ENCODE data around the gene CD99L2. TPM values are rescaled to one million over a fixed set of nuclear protein-coding genes. Genes with fewer than 3 reads are reported as not detected.

CD99L2 gene
- total and polyA plus RNA-seq, 2 of the 8 experiments (the other 6 are each of a cell fraction or from before 2014, with no cell fraction given): 8.0 to 8.5 TPM

DNA sequence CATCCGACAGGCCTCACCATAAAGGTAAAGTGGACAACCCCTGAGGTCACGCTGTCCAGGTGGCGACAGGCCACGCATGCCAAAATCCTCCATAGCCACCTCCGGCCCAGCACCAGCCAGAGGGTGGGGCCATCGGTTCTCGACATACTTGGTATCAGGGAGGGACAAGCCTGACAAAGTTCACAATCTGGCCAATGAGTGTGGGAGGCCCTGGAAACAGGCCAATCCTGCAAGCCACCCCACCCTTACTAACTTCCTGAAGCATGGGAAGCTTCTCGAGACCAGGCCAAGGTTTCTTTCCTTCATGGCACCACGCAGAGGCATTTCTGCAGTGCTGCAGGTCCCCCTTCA lies 131.4 kb downstream of the CD99L2 start:
- no peak overlapping the region for H3K56ac ChIP-seq (replicated peaks; ENCODE audit: insufficient read length, low read depth, low read length)
- DNase-seq (ENCODE audit: low read depth in 1 of 2, low spot score in 2 of 2) (no peak), FAIRE-seq (no peak)
- H3K27me3 ChIP-seq (replicated peaks in 1 of 4; ENCODE audit: control insufficient read depth in 3 of 4, extremely low read depth in 1 of 4, insufficient read depth in 3 of 4, low read length in 3 of 4): no peaks in the 10 kb centered on the region
- H3K23me2 ChIP-seq (ENCODE audit: low read depth, low read length): no peaks in the 10 kb centered on the region
- H4K8ac ChIP-seq (ENCODE audit: extremely low read depth, insufficient read depth, low read length): no peak overlapping the region
- no peak overlapping the region for H3K23ac ChIP-seq (ENCODE audit: insufficient read length)
- no peak overlapping the region for H3K18ac ChIP-seq (ENCODE audit: extremely low read depth, low read length)
- no peak for TF ChIP-seq TAF7 (optimal IDR thresholded peaks at IDR 0.05; ENCODE audit: borderline replicate concordance, low read depth, low read length)
- TF ChIP-seq SIRT6 (IDR thresholded peaks at IDR 0.05; ENCODE audit: low read length): no peak
- TF ChIP-seq KDM4A (IDR thresholded peaks at IDR 0.05; ENCODE audit: low read depth, low read length, severe bottlenecking): no peak
- TF ChIP-seq POLR2A (IDR thresholded peaks at IDR 0.05; ENCODE audit: control extremely low read depth in 1 of 2, low read depth in 2 of 2, low read length in 2 of 2): 0 out of 3 replicates have a peak, but pooled peaks of 1 of the 2 experiments have one; percentile 25
- H3K9me3 ChIP-seq (ENCODE audit: insufficient read depth in 2 of 2, low read depth in 1 of 2, low read length in 1 of 2): no peaks in the 10 kb centered on the region
- POLR2A ChIA-PET (ENCODE audit: partially characterized antibody): interaction anchor here (1.9 kb wide), 1 partner anchor 223 kb away, joined by 6 read pairs; no protein-coding TSS in a partner anchor
- no peak overlapping the region for H2BK12ac ChIP-seq (ENCODE audit: low read depth, low read length)
- peaks cover 0 to 10% (median 3%) of the 10 kb centered on the region in 4 experiments; a peak in 4 of 7 replicates for H3K4me1 ChIP-seq (replicated peaks in 1 of 4; ENCODE audit: control insufficient read depth in 3 of 4, insufficient read depth in 4 of 4, low read length in 3 of 4)
- H2AFZ ChIP-seq (ENCODE audit: low read length): no peak overlapping the region
- no peaks in the 10 kb centered on the region for H3K79me1 ChIP-seq (ENCODE audit: low read depth, low read length)
- no peak overlapping the region for H3K4me3 ChIP-seq (ENCODE audit: extremely low read depth in 1 of 4, insufficient read depth in 2 of 4, low read depth in 3 of 4, low read length in 4 of 4)
- H3K27ac ChIP-seq (ENCODE audit: low read depth, low read length): no peak overlapping the region
- no peaks in the 10 kb centered on the region for H4K20me1 ChIP-seq (replicated peaks in 1 of 2; ENCODE audit: control insufficient read depth in 1 of 2, insufficient read depth in 2 of 2, low read length in 2 of 2)
- no peak overlapping the region for H2BK5ac ChIP-seq (ENCODE audit: low read depth, low read length)
- peaks cover 0 to 9% (median 0%) of the 10 kb centered on the region in 4 experiments; a peak in 1 of 8 replicates for H3K36me3 ChIP-seq (ENCODE audit: control insufficient read depth in 2 of 4, insufficient read depth in 4 of 4, low read length in 3 of 4)
- no peaks in the 10 kb centered on the region for H3K79me2 ChIP-seq (ENCODE audit: control insufficient read depth in 1 of 2, insufficient read depth in 2 of 2, low read length in 2 of 2)
- no peak overlapping the region for H2BK15ac ChIP-seq (ENCODE audit: low read length)
- H3K14ac ChIP-seq (ENCODE audit: insufficient read length): no peak overlapping the region
- CTCF ChIA-PET (ENCODE audit: partially characterized antibody): interaction anchor here (0.8 to 2.7 kb wide), 6 partner anchors 8 to 325 kb away, joined by 3 to 18 read pairs (median 4); no protein-coding TSS in a partner anchor
- H3K4ac ChIP-seq (replicated peaks; ENCODE audit: insufficient read length, low read depth, low read length): no peak overlapping the region
- WGBS, 2 experiments (ENCODE audit: extremely low coverage in 1 of 2, insufficient coverage in 1 of 2, insufficient read length in 1 of 2, insufficient replicate concordance in 2 of 2, low coverage in 1 of 2, low lambda C conversion rate in 2 of 2, missing lambda C conversion rate in 1 of 2): 96% methylated on average over 7 of the region's 9 CpGs; no CpG with 5 or more reads in 1 of the 2 experiments
- no peak overlapping the region for H2AK5ac ChIP-seq (ENCODE audit: low read depth, low read length)
- H3K9ac ChIP-seq (replicated peaks in 1 of 4; ENCODE audit: extremely low read depth in 1 of 4, low read depth in 3 of 4, low read length in 3 of 4): no peak overlapping the region
- no peak overlapping the region for H4K5ac ChIP-seq (ENCODE audit: insufficient read length, low read depth, low read length)
- no peak overlapping the region for H3K4me2 ChIP-seq (ENCODE audit: insufficient read depth in 1 of 2, low read depth in 2 of 2, low read length in 2 of 2)
- H2BK20ac ChIP-seq (ENCODE audit: low read length): no peak overlapping the region
- no peak overlapping the region for H2BK120ac ChIP-seq (replicated peaks; ENCODE audit: low read depth, low read length)
- no peak overlapping the region for H4K91ac ChIP-seq (replicated peaks; ENCODE audit: insufficient read length, low read length)
